Retinal pigment epithelial cell (primary cell): ENCODE data around the gene FCN1.

Experiments used
- DNase-seq: peaks from one replicate; pipeline ENCODE4 v3.0.0-alpha.2; 2010; ENCODE audit warnings: low read depth
- H3K4me3 ChIP-seq: 2 replicates; pipeline ENCODE4 v1.5.1; 2011; ENCODE audit warnings: mild to moderate bottlenecking, low read length, control low read depth, moderate library complexity
- CTCF ChIP-seq: conservative IDR thresholded peaks from 2 replicates; pipeline ENCODE4 v1.5.1; 2011; ENCODE audit warnings: low read depth, low read length, control low read depth, inconsistent platforms

The FCN1 gene

DNA sequence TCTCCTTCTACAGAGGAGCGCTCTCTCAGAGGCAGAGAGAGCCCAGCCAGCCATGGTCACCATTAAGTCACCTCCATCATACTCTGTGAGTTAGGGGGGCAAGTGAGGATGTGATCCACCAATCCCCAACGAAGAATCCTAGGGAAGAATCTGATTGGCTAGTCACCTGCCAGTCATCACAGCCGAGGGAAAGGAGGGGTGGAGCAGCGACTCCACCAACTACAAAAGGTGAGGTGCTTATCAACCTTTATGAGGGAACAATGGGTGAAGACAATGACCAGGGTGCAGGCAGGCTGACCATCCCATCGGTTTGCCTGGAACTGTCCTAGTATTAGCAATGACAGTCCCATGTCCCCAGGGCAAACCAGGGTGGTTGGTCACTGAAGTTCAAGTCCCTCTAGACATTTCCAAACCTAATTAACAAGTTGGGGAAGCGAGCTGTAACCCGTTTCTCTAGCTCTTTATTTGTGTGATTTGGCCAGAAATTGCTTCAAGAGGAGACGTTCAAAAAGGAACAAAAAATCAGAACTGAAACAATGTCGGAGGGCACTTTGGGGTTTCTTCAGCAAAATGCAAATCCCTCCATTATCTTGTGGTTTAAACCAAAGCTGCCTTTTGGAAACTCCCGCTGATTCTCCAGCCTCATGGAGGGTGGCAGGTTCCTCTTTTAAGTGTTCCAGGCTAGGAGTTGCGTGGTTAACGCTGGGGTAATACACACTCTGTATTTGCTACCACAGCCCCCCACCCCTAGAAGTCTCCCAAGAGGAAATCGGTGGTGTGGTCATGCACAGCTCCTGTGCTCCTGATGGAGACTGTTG, 18.8 kb upstream of the FCN1 start:
- no peak for DNase-seq
- H3K4me3 ChIP-seq = no peak overlapping the region
- no peak for TF ChIP-seq CTCF

GRCh38 chr9:134935701-134936345, 18.1 kb upstream of the FCN1 start:
- no peak for DNase-seq
- TF ChIP-seq CTCF = no peak
- no peak overlapping the region for H3K4me3 ChIP-seq

DNA sequence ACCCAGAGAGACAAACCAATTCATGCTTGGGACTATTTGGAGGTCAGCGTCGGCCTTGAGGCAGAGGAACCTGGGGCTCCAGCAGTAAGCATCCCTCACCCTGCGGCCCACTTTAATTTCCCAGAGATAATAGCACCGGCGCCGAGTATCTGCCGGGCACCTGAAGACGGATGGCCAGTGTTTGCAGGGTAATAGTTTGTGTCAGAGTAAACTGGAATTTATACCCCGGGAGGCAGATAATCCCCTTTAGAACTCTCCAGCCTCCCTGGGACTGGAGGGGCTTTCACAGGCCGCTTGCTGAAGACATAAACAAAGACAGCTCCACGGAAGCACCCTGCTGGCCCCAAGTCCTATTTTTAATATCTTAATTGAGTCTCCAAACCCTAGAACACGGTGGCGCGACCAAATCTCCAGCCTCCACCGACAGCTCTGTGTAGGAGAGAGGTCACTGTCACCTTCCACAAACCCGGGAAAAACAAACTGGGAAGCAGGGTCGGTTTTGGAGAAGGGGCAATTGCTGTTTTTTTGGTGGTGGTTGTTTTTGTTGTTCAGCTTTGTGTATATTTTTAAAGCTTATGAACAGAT, 17.4 kb upstream of the FCN1 start:
- TF ChIP-seq CTCF = no peak
- H3K4me3 ChIP-seq = no peak overlapping the region
- DNase-seq = no peak

DNA sequence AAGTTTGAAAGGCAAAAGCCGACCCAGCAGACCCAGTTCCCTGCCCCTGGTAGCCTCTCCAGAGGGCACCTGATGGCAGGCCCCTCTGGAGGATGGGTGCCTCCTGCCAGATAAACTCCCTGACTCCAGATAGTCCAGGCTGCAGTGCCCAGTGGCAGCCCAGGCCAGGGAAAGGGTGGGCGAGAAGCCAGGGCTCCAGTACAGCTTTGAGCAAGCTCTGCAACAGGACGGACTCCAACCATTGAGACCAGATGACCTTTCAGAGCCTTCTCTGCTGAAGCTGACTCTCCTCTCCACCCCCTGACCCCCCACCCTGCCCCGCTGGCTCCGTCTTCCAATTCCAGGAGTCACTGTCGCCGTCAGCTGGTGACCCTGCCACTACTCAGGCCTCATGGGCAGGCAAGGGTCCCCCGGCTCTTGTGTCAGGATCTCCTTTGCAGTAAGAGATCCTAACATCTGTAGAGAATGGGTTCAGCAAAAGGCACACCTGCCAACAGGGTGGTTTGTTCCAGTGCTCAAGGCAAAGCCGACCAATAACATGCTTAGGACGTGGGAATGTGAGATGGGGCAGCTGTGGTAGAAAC, 15.5 kb upstream of the FCN1 start:
- no peak for DNase-seq
- no peak overlapping the region for H3K4me3 ChIP-seq
- TF ChIP-seq CTCF = no peak

GRCh38 chr9:134932606-134933005, 14.9 kb upstream of the FCN1 start:
- H3K4me3 ChIP-seq = no peak overlapping the region
- DNase-seq = no peak
- TF ChIP-seq CTCF = no peak

GRCh38 chr9:134932171-134932570, 14.5 kb upstream of the FCN1 start:
- H3K4me3 ChIP-seq = no peak overlapping the region
- no peak for DNase-seq
- no peak for TF ChIP-seq CTCF
